Measurements from ENCODE around the gene SUB1.
"Not testable (repeated sequence)": the region's sequence is repeated elsewhere in the genome, so short reads cannot be mapped to it uniquely, and the experiment has no call there.

The SUB1 gene

GRCh38 chr5:32601623-32602295 lies 16.4 kb downstream of the SUB1 start:
- FAIRE-seq, result no peak

- FAIRE-seq, result no peak
Observed at GRCh38 chr5:32602906-32603305, 17.5 kb downstream of the SUB1 start.

DNA sequence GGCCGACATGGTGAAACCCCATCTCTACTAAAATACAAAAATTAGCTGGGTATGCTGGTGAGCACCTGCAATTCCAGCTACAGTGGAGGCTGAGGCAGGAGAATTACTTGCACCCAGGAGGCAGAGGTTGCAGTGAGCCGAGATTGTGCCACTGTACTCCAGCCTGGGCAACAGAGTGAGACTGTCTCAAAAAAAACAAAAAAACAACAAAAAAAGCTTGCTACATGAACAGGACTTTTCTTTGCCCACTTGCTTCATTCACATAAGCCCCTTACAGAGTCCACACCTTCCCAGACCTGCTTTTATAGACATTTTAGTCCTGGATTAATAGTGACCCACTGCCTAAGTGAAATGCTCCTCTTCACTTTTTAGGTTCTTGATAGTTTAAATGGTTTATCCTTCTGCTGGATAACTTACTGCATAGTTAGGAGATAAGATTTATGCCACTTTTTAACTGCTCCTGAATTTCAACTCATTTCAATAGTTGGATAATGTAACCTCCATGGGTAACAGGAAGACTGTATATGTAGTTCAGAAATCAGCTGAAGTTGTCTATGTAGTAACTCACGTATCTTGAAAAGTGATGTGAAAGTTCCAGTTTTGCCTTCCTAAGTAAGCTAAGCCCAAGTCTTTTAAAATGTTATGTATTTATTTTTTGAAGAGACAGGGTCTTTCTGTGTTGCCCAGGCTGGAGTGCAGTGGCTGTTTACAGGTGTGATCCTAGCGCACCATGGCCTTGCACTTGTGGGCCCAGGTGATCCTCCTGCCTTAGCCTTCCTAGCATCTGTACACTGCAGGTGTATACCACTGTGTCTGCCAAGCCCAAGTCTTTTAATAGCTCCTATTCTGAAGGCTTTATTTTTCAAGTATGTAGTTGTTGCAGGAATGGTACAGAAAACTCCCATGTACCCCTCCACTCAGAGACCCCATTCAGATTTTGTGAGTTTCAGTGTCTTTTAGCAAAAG lies 19.7 kb downstream of the SUB1 start:
- FAIRE-seq, result no peak

GRCh38 chr5:32605766-32606152 lies 20.4 kb downstream of the SUB1 start:
- no peak for FAIRE-seq

- FAIRE-seq, result no peak
Observed at GRCh38 chr5:32612134-32612888, 27.0 kb downstream of the SUB1 start.

- FAIRE-seq, result peak; percentile 84
Observed at GRCh38 chr5:32613050-32613672, 27.8 kb downstream of the SUB1 start.

DNA sequence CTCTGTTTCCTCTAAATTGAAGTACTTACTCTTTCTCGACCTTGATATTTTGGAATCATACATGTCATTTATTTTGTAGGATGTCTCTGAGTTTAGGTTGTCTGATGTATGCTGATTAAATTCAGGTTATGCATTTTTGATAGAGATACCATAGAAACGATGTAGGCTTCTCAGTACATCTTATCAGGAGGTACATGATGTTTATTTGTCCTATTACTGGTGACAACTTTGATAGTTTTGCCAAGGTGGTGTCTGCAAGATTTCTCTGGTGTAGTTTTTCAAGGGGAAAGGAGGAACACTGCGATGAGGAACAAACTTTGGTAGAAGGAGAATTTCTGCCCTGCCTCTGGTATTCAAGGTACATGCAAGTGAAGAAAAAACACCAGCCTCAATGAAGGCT lies 29.9 kb downstream of the SUB1 start:
- no peak for FAIRE-seq

DNA sequence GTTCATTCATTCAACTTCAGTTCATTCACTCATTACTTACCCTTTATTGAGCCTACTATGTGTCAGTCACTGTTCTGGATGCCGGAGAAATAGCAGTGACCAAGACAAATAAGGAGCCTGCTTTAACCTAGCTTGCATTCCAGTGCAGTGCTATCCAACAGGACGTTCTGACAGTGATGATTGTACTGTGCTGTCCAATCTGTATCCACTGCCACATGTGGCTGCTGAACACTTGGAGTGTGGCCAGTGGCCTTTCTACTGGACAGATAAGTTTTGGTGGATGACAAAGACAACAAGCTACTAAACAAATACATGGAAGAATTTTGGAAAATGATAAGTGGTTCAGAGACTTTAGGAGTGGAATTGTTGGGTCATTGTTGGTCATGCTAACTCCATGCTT lies 33.6 kb downstream of the SUB1 start:
- no peak for FAIRE-seq

GRCh38 chr5:32621256-32621655 lies 35.9 kb downstream of the SUB1 start:
- FAIRE-seq, result no peak

DNA sequence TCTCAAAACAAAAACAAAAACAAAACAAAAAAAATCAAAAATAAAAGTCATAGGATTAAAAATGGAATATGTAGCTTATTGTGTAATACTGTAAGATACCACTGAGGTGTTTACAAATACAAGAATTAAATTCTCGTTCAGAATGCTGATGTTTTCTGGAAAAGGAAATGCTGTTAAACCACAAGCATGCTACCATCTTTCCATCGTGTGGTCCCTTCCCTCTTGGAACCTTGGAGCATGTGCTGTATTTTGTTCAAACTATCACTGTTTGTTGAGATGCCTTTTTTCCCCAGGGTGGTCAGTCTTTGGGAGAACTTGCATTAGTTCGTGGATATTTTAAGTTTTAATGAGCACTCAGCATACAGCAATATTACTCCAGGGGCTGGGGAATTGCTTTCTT lies 39.7 kb downstream of the SUB1 start:
- no peak for FAIRE-seq

- FAIRE-seq, result no peak
Observed at GRCh38 chr5:32625547-32625946, 40.2 kb downstream of the SUB1 start.

GRCh38 chr5:32627219-32627870 lies 42.0 kb downstream of the SUB1 start:
- no peak for FAIRE-seq

DNA sequence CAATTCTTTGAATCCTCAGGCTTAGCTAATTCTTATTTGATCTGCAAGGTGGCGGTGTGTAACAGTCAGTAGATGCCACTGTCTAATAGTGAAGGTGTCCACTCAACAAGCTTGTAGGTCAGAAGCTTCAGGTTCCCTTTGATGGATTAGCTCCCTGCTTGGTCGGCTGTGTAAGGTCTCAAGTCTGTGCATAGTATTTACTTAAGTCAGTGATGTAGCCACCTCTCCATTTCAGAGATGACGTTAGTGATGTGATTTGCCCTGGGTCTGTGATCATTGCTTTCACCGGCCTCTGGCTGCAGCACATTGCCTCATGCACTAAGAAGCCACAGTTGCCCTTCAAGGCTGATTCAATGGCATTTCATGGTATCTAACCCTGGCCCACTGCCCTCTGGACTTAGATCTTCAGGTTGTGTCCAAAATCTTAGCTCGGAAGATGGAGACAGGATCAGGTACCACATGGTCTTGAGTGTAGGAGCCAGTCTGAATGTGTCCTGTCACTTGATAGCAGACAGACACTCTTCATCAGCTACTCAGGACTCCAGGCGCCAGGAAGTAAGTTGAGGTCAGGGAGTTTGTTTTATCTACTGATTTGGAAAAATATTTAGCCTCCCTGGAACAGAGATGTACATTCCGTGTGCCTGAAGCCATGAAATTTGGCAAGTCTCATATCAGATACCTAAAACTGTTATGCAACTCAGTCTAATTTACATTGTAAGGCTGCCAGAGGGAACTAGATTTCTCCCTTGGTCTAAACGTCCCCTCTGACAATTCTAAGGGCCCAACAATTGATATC lies 42.9 kb downstream of the SUB1 start:
- FAIRE-seq, result no peak

- FAIRE-seq, result no peak
Observed at GRCh38 chr5:32630867-32631491, 45.6 kb downstream of the SUB1 start.

GRCh38 chr5:32633017-32633416 lies 47.7 kb downstream of the SUB1 start:
- FAIRE-seq, result not testable (repeated sequence)

DNA sequence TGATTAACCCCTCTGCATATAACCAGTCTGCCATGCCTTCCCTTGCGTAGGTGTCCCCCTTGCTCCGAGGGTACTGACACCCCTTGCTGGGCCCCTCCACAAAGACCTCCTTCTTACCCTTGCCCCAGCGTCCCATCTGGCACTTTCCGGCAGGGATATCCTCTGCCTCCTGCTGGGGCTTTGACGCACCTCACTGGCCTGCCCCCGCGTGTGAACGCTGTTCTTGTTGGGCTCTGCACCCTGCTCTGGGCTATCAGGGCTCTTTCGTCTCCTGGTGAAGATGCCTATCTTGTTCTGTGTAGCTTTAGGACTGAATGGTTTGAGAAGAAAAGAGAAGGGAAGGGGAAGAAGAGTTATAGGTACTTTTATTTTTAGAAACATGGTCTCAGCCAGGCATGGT lies 53.0 kb downstream of the SUB1 start:
- no peak for FAIRE-seq

- FAIRE-seq, result no peak
Observed at GRCh38 chr5:32639943-32640342, 54.6 kb downstream of the SUB1 start.

DNA sequence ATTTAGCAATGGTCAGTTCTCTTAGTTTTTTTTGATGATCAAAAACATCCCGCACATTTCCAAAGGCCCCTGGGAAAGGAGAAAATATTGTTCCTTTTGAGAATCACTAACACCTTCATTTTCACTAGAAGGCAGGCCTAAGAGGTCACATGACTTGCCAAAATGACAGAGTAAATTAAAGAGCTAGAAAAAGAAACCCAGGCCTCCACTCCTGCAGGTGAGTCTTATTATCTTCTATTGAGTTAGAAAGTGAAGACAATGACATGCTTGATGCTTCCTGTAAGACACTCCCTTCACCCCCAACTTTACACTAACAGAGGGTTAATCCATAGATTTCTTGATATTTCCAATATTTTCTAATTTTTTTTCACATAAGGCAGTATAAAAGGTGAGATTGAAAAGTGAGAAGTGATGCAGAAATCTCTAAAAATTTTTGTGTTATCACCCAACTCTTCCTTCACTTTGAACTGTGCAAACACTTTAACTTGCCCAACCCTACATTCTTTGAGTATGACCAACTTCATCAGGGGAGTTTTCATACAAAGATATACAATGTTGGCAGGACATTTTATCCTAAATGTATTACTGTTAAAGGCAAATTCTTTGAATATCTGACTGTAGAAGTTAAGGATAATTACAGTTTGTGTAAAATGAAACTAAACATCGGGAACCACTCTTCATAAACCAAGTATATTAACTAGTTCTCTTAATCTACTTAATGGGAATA lies 57.1 kb downstream of the SUB1 start:
- FAIRE-seq, result no peak

DNA sequence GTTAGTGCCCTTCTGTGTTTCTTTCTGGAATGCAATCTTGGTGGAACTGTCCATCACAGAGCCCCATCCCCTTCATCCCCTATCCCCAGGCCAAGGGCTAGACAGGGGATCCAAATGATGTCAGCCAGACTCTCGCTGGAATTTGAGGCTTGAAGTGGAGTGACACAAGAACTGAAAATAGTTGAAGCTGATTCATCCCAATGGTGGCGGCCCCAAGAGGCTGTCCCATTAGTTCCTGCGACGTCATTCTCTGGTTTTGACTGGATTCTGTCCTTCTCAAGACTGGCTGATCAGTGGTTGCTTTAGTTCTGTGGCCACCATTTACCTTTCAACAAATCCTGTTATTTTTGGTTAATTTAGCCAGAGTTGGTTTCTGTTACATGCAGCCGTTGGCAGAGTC lies 59.9 kb downstream of the SUB1 start:
- no peak for FAIRE-seq

All from TTC549 (cell line).